ENCODE data around the gene CYB5D1.
"Not testable (repeated sequence)": the region's sequence is repeated elsewhere in the genome, so short reads cannot be mapped to it uniquely, and the experiment has no call there.

The CYB5D1 gene

GRCh38 chr17:7857713-7858521 is at the start of gene CYB5D1:
Gene CYB5D1 (plus strand): TSS chr17:7858003. CDS start chr17:7858135, 132 bp downstream.
- peak within 1 kb of the TSS; percentile 80 for H3K4me3 ChIP-seq
- no peak for TF ChIP-seq CTCF (IDR thresholded peaks at IDR 0.05)
- peak; percentile 95 for DNase-seq (ENCODE audit: low spot score)
- H3K27ac ChIP-seq = peak within 1 kb of the TSS; percentile 81 to 94

GRCh38 chr17:7809086-7809790 is 48.6 kb upstream of the CYB5D1 start:
- TF ChIP-seq CTCF (IDR thresholded peaks at IDR 0.05) = no peak
- Histone ChIP-seq H3K27ac (no peak overlapping the region), H3K4me3 (no peak overlapping the region)
- DNase-seq (ENCODE audit: low spot score) = no peak

GRCh38 chr17:7809791-7810343 is 47.9 kb upstream of the CYB5D1 start:
- H3K27ac ChIP-seq; DNase-seq (ENCODE audit: low spot score); H3K4me3 ChIP-seq: not testable (repeated sequence)

- Histone ChIP-seq H3K27ac (no peak overlapping the region), H3K4me3 (no peak overlapping the region)
- TF ChIP-seq CTCF (IDR thresholded peaks at IDR 0.05) = no peak
- DNase-seq (ENCODE audit: low spot score) = no peak
These were observed 46.6 kb upstream of the CYB5D1 start for GRCh38 chr17:7811251-7811650.

- DNase-seq (ENCODE audit: low spot score) = no peak
- Histone ChIP-seq H3K27ac (no peak overlapping the region), H3K4me3 (no peak overlapping the region)
- TF ChIP-seq CTCF (IDR thresholded peaks at IDR 0.05) = no peak
These were observed 42.8 kb upstream of the CYB5D1 start for GRCh38 chr17:7814969-7815368.

- TF ChIP-seq CTCF (IDR thresholded peaks at IDR 0.05) = no peak
- no peak overlapping the region for H3K4me3 ChIP-seq
- no peak for DNase-seq (ENCODE audit: low spot score)
- no peak overlapping the region for H3K27ac ChIP-seq
These were observed 40.7 kb upstream of the CYB5D1 start for GRCh38 chr17:7816926-7817642.

GRCh38 chr17:7817643-7817964 is 40.2 kb upstream of the CYB5D1 start:
- no peak for DNase-seq (ENCODE audit: low spot score)
- no peak overlapping the region for H3K27ac ChIP-seq
- H3K4me3 ChIP-seq = no peak overlapping the region
- no peak for TF ChIP-seq CTCF (IDR thresholded peaks at IDR 0.05)
